Measurements from ENCODE around the gene TM2D3. TPM values are rescaled to one million over a fixed set of nuclear protein-coding genes. Genes with fewer than 3 reads are reported as not detected.

The TM2D3 gene
- total RNA-seq, 1 donor from 2014 or later: 55.3 TPM

DNA sequence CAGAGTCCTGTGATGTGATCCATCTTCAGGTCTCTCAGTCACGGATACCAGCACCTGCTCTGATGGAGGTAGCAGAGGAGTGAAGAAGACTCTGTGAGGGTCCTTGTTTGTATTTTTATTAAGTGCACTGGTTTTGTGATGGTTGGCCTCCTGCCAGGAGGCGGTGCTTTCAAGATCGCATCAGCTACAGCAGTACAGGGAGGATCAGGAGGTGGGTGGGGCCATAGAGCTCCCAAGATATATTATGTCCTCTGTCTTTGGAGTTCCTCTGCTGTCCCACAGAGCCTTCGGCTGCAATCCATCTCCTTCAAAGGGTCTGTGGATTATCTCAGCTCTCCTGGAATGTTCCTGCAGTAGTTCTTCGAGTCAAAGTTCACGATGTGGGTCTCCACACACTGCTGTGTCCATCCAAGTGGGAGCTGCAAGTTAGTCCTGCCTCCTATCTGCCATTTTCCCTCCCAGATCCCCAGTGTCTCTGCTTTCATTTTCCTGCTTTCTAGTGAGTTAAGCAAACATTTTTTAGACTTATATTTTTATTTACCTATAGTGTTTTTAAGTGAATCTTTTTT lies 54.7 kb downstream of the TM2D3 start:
- TF ChIP-seq, protein P1, sequence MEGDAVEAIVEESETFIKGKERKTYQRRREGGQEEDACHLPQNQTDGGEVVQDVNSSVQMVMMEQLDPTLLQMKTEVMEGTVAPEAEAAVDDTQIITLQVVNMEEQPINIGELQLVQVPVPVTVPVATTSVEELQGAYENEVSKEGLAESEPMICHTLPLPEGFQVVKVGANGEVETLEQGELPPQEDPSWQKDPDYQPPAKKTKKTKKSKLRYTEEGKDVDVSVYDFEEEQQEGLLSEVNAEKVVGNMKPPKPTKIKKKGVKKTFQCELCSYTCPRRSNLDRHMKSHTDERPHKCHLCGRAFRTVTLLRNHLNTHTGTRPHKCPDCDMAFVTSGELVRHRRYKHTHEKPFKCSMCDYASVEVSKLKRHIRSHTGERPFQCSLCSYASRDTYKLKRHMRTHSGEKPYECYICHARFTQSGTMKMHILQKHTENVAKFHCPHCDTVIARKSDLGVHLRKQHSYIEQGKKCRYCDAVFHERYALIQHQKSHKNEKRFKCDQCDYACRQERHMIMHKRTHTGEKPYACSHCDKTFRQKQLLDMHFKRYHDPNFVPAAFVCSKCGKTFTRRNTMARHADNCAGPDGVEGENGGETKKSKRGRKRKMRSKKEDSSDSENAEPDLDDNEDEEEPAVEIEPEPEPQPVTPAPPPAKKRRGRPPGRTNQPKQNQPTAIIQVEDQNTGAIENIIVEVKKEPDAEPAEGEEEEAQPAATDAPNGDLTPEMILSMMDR (IDR thresholded peaks at IDR 0.05): no peak
- Mint-ChIP-seq H3K4me3 (ENCODE audit: unreplicated experiment) (no peak overlapping the region), H3K9me3 (ENCODE audit: unreplicated experiment) (peaks cover 14% of the 10 kb centered on the region), H3K27ac (ENCODE audit: unreplicated experiment) (no peak overlapping the region), H3K27me3 (ENCODE audit: unreplicated experiment) (peaks cover 46% of the 10 kb centered on the region), H3K4me1 (ENCODE audit: unreplicated experiment) (peaks cover 3% of the 10 kb centered on the region), H3K36me3 (ENCODE audit: unreplicated experiment) (no peaks in the 10 kb centered on the region)
- DNase-seq (ENCODE audit: extremely low spot score, unreplicated experiment): no peak

GRCh38 chr15:101596633-101597032 lies 55.5 kb downstream of the TM2D3 start:
- Mint-ChIP-seq H3K4me1 (ENCODE audit: unreplicated experiment) (peaks cover 3% of the 10 kb centered on the region), H3K36me3 (ENCODE audit: unreplicated experiment) (no peaks in the 10 kb centered on the region), H3K27ac (ENCODE audit: unreplicated experiment) (no peak overlapping the region), H3K9me3 (ENCODE audit: unreplicated experiment) (peaks cover 14% of the 10 kb centered on the region), H3K27me3 (ENCODE audit: unreplicated experiment) (peaks cover 46% of the 10 kb centered on the region), H3K4me3 (ENCODE audit: unreplicated experiment) (no peak overlapping the region)
- DNase-seq (ENCODE audit: extremely low spot score, unreplicated experiment): no peak
- TF ChIP-seq, protein P1 (IDR thresholded peaks at IDR 0.05): no peak

Other genes starting within 250 kb of the TM2D3 start
- gene PCSK6, start 162.7 kb downstream of the TM2D3 start, total RNA-seq: 0.43 and 0.55 TPM in 2 replicates
- 15.8 and 16.0 TPM in 2 replicates for gene TARS3, start 72.1 kb upstream of the TM2D3 start, total RNA-seq
- not detected in 2 replicates for gene OR4F6, start 151.1 kb upstream of the TM2D3 start, total RNA-seq
- gene OR4F15, start 159.8 kb upstream of the TM2D3 start, total RNA-seq: not detected in 2 replicates